ENCODE results near the gene CCDC81.

CCDC81 gene

GRCh38 chr11:86443415-86443814 is 68.7 kb downstream of the CCDC81 start:
- no peak for DNase-seq

GRCh38 chr11:86444981-86445380 is 70.3 kb downstream of the CCDC81 start:
- DNase-seq: no peak

GRCh38 chr11:86446163-86446923 is 71.7 kb downstream of the CCDC81 start:
- no peak for DNase-seq

- no peak for DNase-seq
Measured at GRCh38 chr11:86446924-86447285, 72.2 kb downstream of the CCDC81 start.

GRCh38 chr11:86447763-86448480 is 73.2 kb downstream of the CCDC81 start:
- no peak for DNase-seq

- no peak for DNase-seq
Measured at GRCh38 chr11:86449993-86450629, 75.4 kb downstream of the CCDC81 start.

GRCh38 chr11:86453290-86454030 is 78.8 kb downstream of the CCDC81 start:
- no peak for DNase-seq

- DNase-seq: peak; percentile 67
Measured at GRCh38 chr11:86456075-86456939, 81.6 kb downstream of the CCDC81 start.

GRCh38 chr11:86458294-86459001 is 83.8 kb downstream of the CCDC81 start:
- DNase-seq: no peak

GRCh38 chr11:86459002-86459385 is 84.3 kb downstream of the CCDC81 start:
- DNase-seq: no peak

GRCh38 chr11:86459682-86460460 is 85.2 kb downstream of the CCDC81 start:
- DNase-seq: no peak

- no peak for DNase-seq
Measured at GRCh38 chr11:86460461-86461385, 86.0 kb downstream of the CCDC81 start.

GRCh38 chr11:86461892-86462291 is 87.2 kb downstream of the CCDC81 start:
- DNase-seq: no peak

- no peak for DNase-seq
Measured at GRCh38 chr11:86463120-86463519, 88.4 kb downstream of the CCDC81 start.

GRCh38 chr11:86463955-86464354 is 89.3 kb downstream of the CCDC81 start:
- DNase-seq: no peak

GRCh38 chr11:86464509-86465221 is 90.0 kb downstream of the CCDC81 start:
- no peak for DNase-seq

GRCh38 chr11:86468169-86468568 is 93.5 kb downstream of the CCDC81 start:
- DNase-seq: no peak

GRCh38 chr11:86469491-86470388 is 95.1 kb downstream of the CCDC81 start:
- no peak for DNase-seq
